ENCODE data around the gene PSMD4.

GRCh38 chr1:151259351-151259750 is 4.8 kb downstream of the PSMD4 start:
- TF ChIP-seq, protein P1, sequence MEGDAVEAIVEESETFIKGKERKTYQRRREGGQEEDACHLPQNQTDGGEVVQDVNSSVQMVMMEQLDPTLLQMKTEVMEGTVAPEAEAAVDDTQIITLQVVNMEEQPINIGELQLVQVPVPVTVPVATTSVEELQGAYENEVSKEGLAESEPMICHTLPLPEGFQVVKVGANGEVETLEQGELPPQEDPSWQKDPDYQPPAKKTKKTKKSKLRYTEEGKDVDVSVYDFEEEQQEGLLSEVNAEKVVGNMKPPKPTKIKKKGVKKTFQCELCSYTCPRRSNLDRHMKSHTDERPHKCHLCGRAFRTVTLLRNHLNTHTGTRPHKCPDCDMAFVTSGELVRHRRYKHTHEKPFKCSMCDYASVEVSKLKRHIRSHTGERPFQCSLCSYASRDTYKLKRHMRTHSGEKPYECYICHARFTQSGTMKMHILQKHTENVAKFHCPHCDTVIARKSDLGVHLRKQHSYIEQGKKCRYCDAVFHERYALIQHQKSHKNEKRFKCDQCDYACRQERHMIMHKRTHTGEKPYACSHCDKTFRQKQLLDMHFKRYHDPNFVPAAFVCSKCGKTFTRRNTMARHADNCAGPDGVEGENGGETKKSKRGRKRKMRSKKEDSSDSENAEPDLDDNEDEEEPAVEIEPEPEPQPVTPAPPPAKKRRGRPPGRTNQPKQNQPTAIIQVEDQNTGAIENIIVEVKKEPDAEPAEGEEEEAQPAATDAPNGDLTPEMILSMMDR (IDR thresholded peaks at IDR 0.05): no peak
- TF ChIP-seq POLR2A (IDR thresholded peaks at IDR 0.05): no peak
